AG04450 (cell line): ENCODE data around the gene MST1R. TPM values are rescaled to one million over a fixed set of nuclear protein-coding genes. Genes with fewer than 3 reads are reported as not detected.

Source experiments
- CTCF ChIA-PET: fragments of 300-600, 350-600 bp; formaldehyde crosslinking; extraction: SDS; loops from one replicate; lab custom pipeline; 2022; ENCODE audit warnings: antibody characterized with exemption, inconsistent platforms; lab: Charles Lee
- POLR2A ChIA-PET: fragments of 350-600 bp; formaldehyde crosslinking; extraction: SDS; loops from one replicate; lab custom pipeline; 2021; ENCODE audit warnings: antibody characterized with exemption, inconsistent platforms; lab: Yijun Ruan, JAX
- DNase-seq: peaks from one replicate; pipeline ENCODE4 v3.0.0-alpha.2; 2011; ENCODE audit warnings: low read depth, low spot score
- H3K27ac ChIP-seq: one replicate; pipeline ENCODE4 v1.5.1; 2012; ENCODE audit warnings: low read depth, low read length, control low read depth
- H3K27me3 ChIP-seq: one replicate; pipeline ENCODE4 v1.6.0; 2012; ENCODE audit warnings: low read length; ENCODE audit not compliant: control insufficient read depth, insufficient read depth
- H3K4me3 ChIP-seq: 2 replicates; pipeline ENCODE4 v1.5.1; 2011; ENCODE audit warnings: mild to moderate bottlenecking, low read depth, low read length, control low read depth
- H3K9me3 ChIP-seq: 2 replicates; pipeline ENCODE4 v1.5.1; 2012; ENCODE audit warnings: low read length; ENCODE audit not compliant: control insufficient read depth, insufficient read depth
- CTCF ChIP-seq: IDR thresholded peaks from 2 replicates; pipeline ENCODE4 v1.5.1; 2011; ENCODE audit warnings: low read depth, low read length, control low read depth, inconsistent platforms
- polyA plus RNA-seq: library from polyadenylated mRNA; depleted of rRNA; stranded (reverse); fragments of >200 nt; gene quantifications from 2 replicates; pipeline ENCODE4 v1.2.3, GENCODE V29; 2011

MST1R gene
- polyA plus RNA-seq, 1 experiment, result 0.10 TPM

GRCh38 chr3:49879721-49880120, 24.0 kb downstream of the MST1R start:
- Histone ChIP-seq H3K27me3 (peaks cover 30% of the 10 kb centered on the region), H3K4me3 (no peak overlapping the region), H3K27ac (no peak overlapping the region), H3K9me3 (no peaks in the 10 kb centered on the region)
- ChIA-PET POLR2A (no interaction called here), CTCF (no interaction called here)
- no peak for TF ChIP-seq CTCF
- DNase-seq, result no peak

GRCh38 chr3:49878686-49879085, 25.0 kb downstream of the MST1R start:
- no peak for TF ChIP-seq CTCF
- Histone ChIP-seq H3K4me3 (no peak overlapping the region), H3K9me3 (no peaks in the 10 kb centered on the region), H3K27me3 (peaks cover 34% of the 10 kb centered on the region), H3K27ac (no peak overlapping the region)
- CTCF ChIA-PET, result no interaction called here
- POLR2A ChIA-PET, result no interaction called here
- DNase-seq, result no peak

GRCh38 chr3:49877716-49878115, 26.0 kb downstream of the MST1R start:
- Histone ChIP-seq H3K9me3 (no peaks in the 10 kb centered on the region), H3K4me3 (no peak overlapping the region), H3K27ac (no peak overlapping the region), H3K27me3 (peaks cover 33% of the 10 kb centered on the region)
- ChIA-PET CTCF (no interaction called here), POLR2A (no interaction called here)
- TF ChIP-seq CTCF, result no peak
- DNase-seq, result no peak

GRCh38 chr3:49876567-49876966, 27.1 kb downstream of the MST1R start:
- POLR2A ChIA-PET, result no interaction called here
- Histone ChIP-seq H3K27ac (no peak overlapping the region), H3K4me3 (no peak overlapping the region), H3K9me3 (no peaks in the 10 kb centered on the region), H3K27me3 (peaks cover 28% of the 10 kb centered on the region)
- no peak for DNase-seq
- no peak for TF ChIP-seq CTCF
- CTCF ChIA-PET, result no interaction called here

GRCh38 chr3:49873623-49874022, 30.1 kb downstream of the MST1R start:
- Histone ChIP-seq H3K4me3 (no peak overlapping the region), H3K27ac (no peak overlapping the region), H3K9me3 (no peaks in the 10 kb centered on the region), H3K27me3 (peaks cover 44% of the 10 kb centered on the region)
- ChIA-PET POLR2A (no interaction called here), CTCF (no interaction called here)
- TF ChIP-seq CTCF, result no peak
- no peak for DNase-seq
